HCT116 (cell line): Measurements from ENCODE around the gene UBE2R2. TPM values are rescaled to one million over a fixed set of nuclear protein-coding genes. Genes with fewer than 3 reads are reported as not detected.

Experiments
- ATAC-seq: fragments of 200-7000 bp; cut with Tn5 transposase; 2 replicates; pipeline ENCODE4 v1.9.1; 2020; ENCODE audit warnings: mild to moderate bottlenecking, moderate library complexity
- BruUV-seq: library from RNA; stranded (reverse); fragments of 400-500 nt; replicated peaks from 2 replicates; lab custom pipeline; 2021; lab: Mats Ljungman, UMichigan
- CTCF ChIA-PET: fragments of 300-600 bp; sonication (Branson Sonifier 250); formaldehyde crosslinking; loops from one replicate; lab custom pipeline; 2021; ENCODE audit warnings: antibody characterized with exemption; lab: Charles Lee
- POLR2A ChIA-PET: fragments of 300-600, 350-600 bp; sonication (Branson Sonifier 250); formaldehyde crosslinking; loops from one replicate; lab custom pipeline; 2021; ENCODE audit warnings: antibody characterized with exemption; lab: Charles Lee
- RAD21 ChIA-PET, 2 experiments: fragments of 300-600 bp; sonication (Branson Sonifier 250); formaldehyde crosslinking; loops; one replicate each; lab custom pipeline; 2023; ENCODE audit warnings: low total read pairs in 2 of 2; ENCODE audit not compliant: uncharacterized antibody in 2 of 2, unreplicated experiment in 2 of 2, low non-redundant PET in 1 of 2; lab: Charles Lee
- DNase-seq: peaks from one replicate; pipeline ENCODE4 v3.0.0-alpha.2; 2010; ENCODE audit warnings: low read depth, low spot score
- H2AFZ ChIP-seq: fragments of 200-600 bp; shearing (Covaris generic), sonication (generic); 2 replicates; pipeline ENCODE4 v1.6.1; 2017; ENCODE audit warnings: low read depth, mixed run types, mixed read lengths, antibody characterized with exemption, low read length; ENCODE audit not compliant: poor library complexity, severe bottlenecking
- H3K27ac ChIP-seq: 2 replicates; pipeline ENCODE4 v1.5.1; 2012; ENCODE audit warnings: low read depth, low read length
- H3K27me3 ChIP-seq: fragments of 200-600 bp; sonication (generic); 2 replicates; pipeline ENCODE4 v1.6.1; 2016; ENCODE audit warnings: mixed run types, low read length, mixed read lengths; ENCODE audit not compliant: insufficient read depth
- H3K36me3 ChIP-seq, 2 experiments: fragments of 200-500 bp in 1 of 2; fragments of 200-600 bp in 1 of 2; sonication (Bioruptor generic) in 1 of 2; sonication (generic) in 1 of 2; 2 replicates each; pipeline versions ENCODE4 v1.5.1 to v1.6.1; 2014 to 2016; ENCODE audit warnings: low read length in 2 of 2, inconsistent platforms in 1 of 2, mixed read lengths in 1 of 2, mixed run types in 1 of 2; ENCODE audit not compliant: insufficient read depth in 2 of 2, control insufficient read depth in 1 of 2
- H3K4me1 ChIP-seq, 2 experiments: fragments of 200-600 bp in 1 of 2; sonication (generic) in 1 of 2; 2 replicates each; pipeline versions ENCODE4 v1.5.1 to v1.6.1; 2012 to 2017; ENCODE audit warnings: low read length in 2 of 2, inconsistent platforms in 1 of 2, mild to moderate bottlenecking in 1 of 2, mixed read lengths in 1 of 2, mixed run types in 1 of 2, moderate library complexity in 1 of 2; ENCODE audit not compliant: insufficient read depth in 2 of 2, control insufficient read depth in 1 of 2
- H3K4me2 ChIP-seq: fragments of 200-600 bp; sonication (generic); 2 replicates; pipeline ENCODE4 v1.6.1; 2017; ENCODE audit warnings: mixed run types, low read length, mixed read lengths
- H3K4me3 ChIP-seq, 2 experiments: fragments of 200-600 bp in 1 of 2; sonication (generic) in 1 of 2; replicated peaks in 1 of 2; 2 replicates each; pipeline ENCODE4 v1.5.1; 2011 to 2016; ENCODE audit warnings: low read length in 2 of 2, control low read depth in 1 of 2, low read depth in 1 of 2, mild to moderate bottlenecking in 1 of 2, mixed read lengths in 1 of 2, mixed run types in 1 of 2
- H3K79me2 ChIP-seq: fragments of 200-600 bp; sonication (generic); 2 replicates; pipeline ENCODE4 v1.6.1; 2017; ENCODE audit warnings: mild to moderate bottlenecking, mixed run types, low read length, moderate library complexity, mixed read lengths; ENCODE audit not compliant: insufficient read depth
- H3K9ac ChIP-seq: fragments of 200-600 bp; sonication (generic); 2 replicates; pipeline ENCODE4 v1.6.1; 2016; ENCODE audit warnings: low read length, mixed read lengths
- H3K9me2 ChIP-seq: fragments of 200-600 bp; sonication (generic), shearing (Covaris generic); 2 replicates; pipeline ENCODE4 v1.6.1; 2017; ENCODE audit warnings: mixed run types, mild to moderate bottlenecking, moderate library complexity; ENCODE audit not compliant: insufficient read depth
- H3K9me3 ChIP-seq, 2 experiments: fragments of 200-500 bp in 1 of 2; fragments of 200-600 bp in 1 of 2; sonication (Bioruptor generic) in 1 of 2; sonication (generic) in 1 of 2; 2 replicates each; pipeline ENCODE4 v1.6.1; 2014 to 2017; ENCODE audit warnings: low read length in 2 of 2, mixed read lengths in 2 of 2, inconsistent platforms in 1 of 2, low read depth in 1 of 2, mild to moderate bottlenecking in 1 of 2, mixed run types in 1 of 2, moderate library complexity in 1 of 2; ENCODE audit not compliant: control insufficient read depth in 1 of 2, insufficient read depth in 1 of 2
- H4K20me1 ChIP-seq: fragments of 200-600 bp; sonication (generic), shearing (Covaris generic); 2 replicates; pipeline ENCODE4 v1.6.1; 2017; ENCODE audit warnings: mixed run types, mild to moderate bottlenecking, moderate library complexity; ENCODE audit not compliant: insufficient read depth
- CBX3 ChIP-seq: IDR thresholded peaks from 2 replicates; pipeline ENCODE4 v1.6.1; 2012; ENCODE audit warnings: low read depth
- CEBPB ChIP-seq: IDR thresholded peaks from 2 replicates; pipeline ENCODE4 v1.6.1; 2012; ENCODE audit warnings: low read depth
- EGR1 ChIP-seq: IDR thresholded peaks from 2 replicates; pipeline ENCODE4 v1.6.1; 2012; ENCODE audit warnings: low read depth
- ELF1 ChIP-seq: IDR thresholded peaks from 2 replicates; pipeline ENCODE4 v1.6.1; 2012; ENCODE audit warnings: low read depth, borderline replicate concordance
- EZH2phosphoT487 ChIP-seq: fragments of 200-600 bp; IDR thresholded peaks from 2 replicates; pipeline ENCODE4 v1.6.1; 2018; ENCODE audit warnings: antibody characterized with exemption, borderline replicate concordance
- MAX ChIP-seq: IDR thresholded peaks from 2 replicates; pipeline ENCODE4 v1.6.1; 2012
- POLR2A ChIP-seq: IDR thresholded peaks from 2 replicates; pipeline ENCODE4 v1.7.0; 2011; ENCODE audit warnings: borderline replicate concordance; ENCODE audit not compliant: insufficient read depth, insufficient read length; ENCODE audit errors: extremely low read depth
- POLR2AphosphoS5 ChIP-seq: IDR thresholded peaks from 2 replicates; pipeline ENCODE4 v1.6.1; 2011; ENCODE audit warnings: mild to moderate bottlenecking, low read depth, low read length, moderate library complexity
- RAD21 ChIP-seq: IDR thresholded peaks from 2 replicates; pipeline ENCODE4 v1.6.1; 2012; ENCODE audit warnings: low read depth, mild to moderate bottlenecking
- REST ChIP-seq: IDR thresholded peaks from 2 replicates; pipeline ENCODE4 v1.6.1; 2012; ENCODE audit warnings: low read depth
- SIN3A ChIP-seq: IDR thresholded peaks from 2 replicates; pipeline ENCODE4 v1.6.1; 2012; ENCODE audit warnings: low read depth
- SP1 ChIP-seq: IDR thresholded peaks from 2 replicates; pipeline ENCODE4 v1.6.1; 2012; ENCODE audit warnings: low read depth
- SRF ChIP-seq: IDR thresholded peaks from 2 replicates; pipeline ENCODE4 v1.6.1; 2012; ENCODE audit warnings: low read depth
- YY1 ChIP-seq: IDR thresholded peaks from 2 replicates; pipeline ENCODE4 v1.6.1; 2011; ENCODE audit warnings: low read length, low read depth, moderate library complexity, mild to moderate bottlenecking; ENCODE audit not compliant: insufficient replicate concordance; ENCODE audit errors: extremely low read depth
- ZFX ChIP-seq: fragments of 450-650 bp; IDR thresholded peaks from 2 replicates; pipeline ENCODE4 v1.6.1; 2017
- ZNF274 ChIP-seq: fragments of 200-500 bp; sonication (Bioruptor generic); IDR thresholded peaks from 2 replicates; pipeline ENCODE4 v1.6.1; 2014; ENCODE audit warnings: mild to moderate bottlenecking, low read depth, low read length, inconsistent platforms
- intact Hi-C: fragments of 100-400 bp; cut with micrococcal nuclease; formaldehyde crosslinking; loops from 2 replicates; pipeline ENCODE4 v1.10.0; 2022
- total RNA-seq: library from RNA; stranded (reverse); gene quantifications from one replicate; pipeline ENCODE4 v1.2.1, GENCODE V29; 2021; ENCODE audit not compliant: unreplicated experiment
- TF ChIP-seq, protein P1 (sequence below), 3 experiments: fragments of 200-600 bp in 1 of 3; sonication (generic) in 1 of 3; IDR thresholded peaks in 2 of 3; conservative IDR thresholded peaks in 1 of 3; 2 replicates each; pipeline ENCODE4 v1.5.1; 2012 to 2017; ENCODE audit warnings: low read depth in 2 of 3, low read length in 2 of 3, antibody characterized with exemption in 1 of 3, borderline replicate concordance in 1 of 3, control low read depth in 1 of 3, mild to moderate bottlenecking in 1 of 3, mixed read lengths in 1 of 3, mixed run types in 1 of 3, moderate library complexity in 1 of 3; ENCODE audit not compliant: insufficient read depth in 1 of 3
- TF ChIP-seq, protein P2 (sequence below): IDR thresholded peaks from 2 replicates; pipeline ENCODE4 v1.6.1; 2012

UBE2R2 gene
- total RNA-seq, 1 experiment from 2014 or later: 47.0 TPM

DNA sequence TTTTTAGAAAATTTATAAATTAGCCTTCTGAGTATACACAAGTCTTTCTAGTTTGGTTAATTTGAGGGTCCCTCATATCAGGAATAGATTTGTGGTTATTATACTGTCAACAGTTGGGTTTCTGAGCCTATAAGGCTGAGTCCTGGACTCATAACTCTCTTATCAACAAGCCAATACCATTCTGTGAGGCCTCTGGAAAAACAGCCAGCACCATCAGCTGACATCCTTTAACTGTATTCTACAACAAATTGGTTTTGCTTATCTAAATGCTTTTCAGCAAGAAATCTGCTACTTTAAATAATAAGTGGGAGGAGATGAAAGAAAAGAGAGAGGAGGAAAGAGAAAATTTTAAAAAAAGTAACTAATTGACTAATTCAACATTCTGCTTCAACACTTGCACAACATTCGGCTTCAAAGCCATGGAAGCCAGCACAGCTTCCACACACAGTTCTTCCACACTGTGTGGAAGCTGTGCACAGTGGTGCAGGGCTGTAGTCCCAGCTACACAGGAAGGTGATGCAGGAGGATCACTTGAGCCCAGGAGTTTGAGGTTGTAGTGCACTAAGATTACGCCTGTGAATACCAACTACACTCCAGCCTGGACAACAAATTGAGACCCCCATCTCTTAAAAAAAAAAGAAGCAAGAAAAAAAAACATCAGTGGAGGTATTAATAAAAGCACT lies 147.3 kb downstream of the UBE2R2 start:
- intact Hi-C loops: no loop called here
- CTCF ChIA-PET: no interaction called here
- RAD21 ChIA-PET: interaction anchor here in 1 of 2 experiments (0.5 kb wide), 1 partner anchor 204 kb away, joined by 3 read pairs; no protein-coding TSS in a partner anchor
- peaks cover 0 to 8% of the 10 kb centered on the region in 2 experiments; a peak in 2 of 4 replicates for H3K36me3 ChIP-seq
- H3K79me2 ChIP-seq: peaks cover 3% of the 10 kb centered on the region; the same call in 1 of the 2 replicates
- no peak overlapping the region for H2AFZ ChIP-seq
- no TSS peak for BruUV-seq
- POLR2A ChIA-PET: no interaction called here
- H3K4me3 ChIP-seq: no peak overlapping the region
- no peaks in the 10 kb centered on the region for H3K27me3 ChIP-seq
- ATAC-seq (no peak), DNase-seq (no peak)
- no peaks in the 10 kb centered on the region for H3K4me1 ChIP-seq
- H4K20me1 ChIP-seq: 0 out of 2 replicates have a peak, but pooled peaks cover 3% of the 10 kb centered on the region
- TF ChIP-seq, protein P1, sequence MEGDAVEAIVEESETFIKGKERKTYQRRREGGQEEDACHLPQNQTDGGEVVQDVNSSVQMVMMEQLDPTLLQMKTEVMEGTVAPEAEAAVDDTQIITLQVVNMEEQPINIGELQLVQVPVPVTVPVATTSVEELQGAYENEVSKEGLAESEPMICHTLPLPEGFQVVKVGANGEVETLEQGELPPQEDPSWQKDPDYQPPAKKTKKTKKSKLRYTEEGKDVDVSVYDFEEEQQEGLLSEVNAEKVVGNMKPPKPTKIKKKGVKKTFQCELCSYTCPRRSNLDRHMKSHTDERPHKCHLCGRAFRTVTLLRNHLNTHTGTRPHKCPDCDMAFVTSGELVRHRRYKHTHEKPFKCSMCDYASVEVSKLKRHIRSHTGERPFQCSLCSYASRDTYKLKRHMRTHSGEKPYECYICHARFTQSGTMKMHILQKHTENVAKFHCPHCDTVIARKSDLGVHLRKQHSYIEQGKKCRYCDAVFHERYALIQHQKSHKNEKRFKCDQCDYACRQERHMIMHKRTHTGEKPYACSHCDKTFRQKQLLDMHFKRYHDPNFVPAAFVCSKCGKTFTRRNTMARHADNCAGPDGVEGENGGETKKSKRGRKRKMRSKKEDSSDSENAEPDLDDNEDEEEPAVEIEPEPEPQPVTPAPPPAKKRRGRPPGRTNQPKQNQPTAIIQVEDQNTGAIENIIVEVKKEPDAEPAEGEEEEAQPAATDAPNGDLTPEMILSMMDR (IDR thresholded peaks at IDR 0.05 in 2 of 3, conservative IDR thresholded peaks at IDR 0.05 in 1 of 3; ENCODE audit: borderline replicate concordance in 1 of 3, insufficient read depth in 1 of 3, low read depth in 2 of 3, low read length in 2 of 3): no peak
- no peak for TF ChIP-seq EGR1
- no peak for TF ChIP-seq SRF
- no peak for TF ChIP-seq SIN3A
- no peak for TF ChIP-seq ZFX
- TF ChIP-seq RAD21: no peak
- TF ChIP-seq ELF1: no peak
- no peak for TF ChIP-seq POLR2A
- TF ChIP-seq MAX: no peak
- no peak for TF ChIP-seq EZH2phosphoT487
- no peak for TF ChIP-seq ZNF274
- TF ChIP-seq CBX3: no peak
- TF ChIP-seq SP1: no peak
- no peak for TF ChIP-seq REST
- no peak for TF ChIP-seq YY1
- no peak for TF ChIP-seq CEBPB
- TF ChIP-seq POLR2AphosphoS5: no peak
- TF ChIP-seq, protein P2, sequence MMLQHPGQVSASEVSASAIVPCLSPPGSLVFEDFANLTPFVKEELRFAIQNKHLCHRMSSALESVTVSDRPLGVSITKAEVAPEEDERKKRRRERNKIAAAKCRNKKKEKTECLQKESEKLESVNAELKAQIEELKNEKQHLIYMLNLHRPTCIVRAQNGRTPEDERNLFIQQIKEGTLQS: no peak
- no peaks in the 10 kb centered on the region for H3K9me2 ChIP-seq
- H3K9ac ChIP-seq: no peak overlapping the region
- H3K27ac ChIP-seq: no peak overlapping the region
- H3K4me2 ChIP-seq: no peak overlapping the region
- no peaks in the 10 kb centered on the region for H3K9me3 ChIP-seq
